ENCODE data around the gene HINT1. TPM values are rescaled to one million over a fixed set of nuclear protein-coding genes. Genes with fewer than 3 reads are reported as not detected.
"Not testable (repeated sequence)": the region's sequence is repeated elsewhere in the genome, so short reads cannot be mapped to it uniquely, and the experiment has no call there.

Gene HINT1
- total RNA-seq, 2 donors from 2014 or later = 236 to 264 TPM

DNA sequence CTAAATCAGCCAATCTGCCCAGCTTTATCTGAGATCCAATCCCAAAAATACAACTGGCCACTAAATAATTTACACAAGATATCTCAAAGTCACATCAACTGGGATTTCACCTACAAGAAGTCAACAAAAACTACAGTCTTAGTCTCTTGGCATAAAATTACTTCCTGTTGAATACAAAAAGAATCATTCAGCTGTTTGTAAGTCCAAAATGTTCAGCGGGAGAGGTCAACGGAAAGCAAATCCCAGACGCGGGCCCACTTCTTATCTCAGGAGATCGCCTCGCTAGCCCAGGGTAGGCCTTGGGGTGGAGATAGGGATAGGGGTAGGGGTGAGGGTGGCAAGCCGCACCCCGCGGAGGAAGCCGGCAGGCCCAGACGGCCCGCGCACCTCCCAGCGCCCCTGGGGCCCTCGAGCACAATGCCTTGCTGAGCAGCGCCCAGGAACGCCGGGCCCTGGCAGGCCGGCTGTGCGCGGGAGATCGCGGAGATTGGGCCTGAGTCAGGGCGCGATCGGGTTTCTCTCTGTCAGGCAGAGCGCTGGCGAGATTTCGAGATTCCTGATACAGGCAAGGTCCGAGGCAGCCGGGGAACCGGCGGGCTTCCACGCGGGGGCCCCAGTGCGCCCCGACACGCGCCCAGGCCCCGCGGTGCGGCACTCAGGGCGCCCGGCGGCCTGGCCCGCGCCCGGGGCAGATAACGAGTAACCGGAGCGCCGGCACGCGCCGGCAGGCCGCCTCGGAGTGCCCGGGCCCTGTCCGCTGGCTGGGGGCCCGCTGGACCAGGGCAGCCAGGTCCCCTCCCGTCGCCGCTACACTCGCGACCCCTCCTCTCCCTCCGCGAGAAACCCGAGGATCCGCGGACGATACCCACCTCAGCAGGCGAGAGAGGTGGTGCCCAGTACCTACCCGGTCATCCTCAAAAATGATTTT lies 601 bp downstream of the HINT1 start:
- peak; percentile 49 to 53 (median 50) for DNase-seq
- Mint-ChIP-seq H3K4me1 (peaks cover 39% of the 10 kb centered on the region), H3K27ac (peak overlapping the region; percentile 95), H3K36me3 (ENCODE audit: low read depth) (peaks cover 5% of the 10 kb centered on the region), H3K4me3 (peak overlapping the region; percentile 95), H3K27me3 (no peaks in the 10 kb centered on the region)
- peak; percentile 77 for ATAC-seq
- H3K9me3 ChIP-seq (ENCODE audit: control insufficient read depth, low read length, poor library complexity, severe bottlenecking) = no peaks in the 10 kb centered on the region

DNA sequence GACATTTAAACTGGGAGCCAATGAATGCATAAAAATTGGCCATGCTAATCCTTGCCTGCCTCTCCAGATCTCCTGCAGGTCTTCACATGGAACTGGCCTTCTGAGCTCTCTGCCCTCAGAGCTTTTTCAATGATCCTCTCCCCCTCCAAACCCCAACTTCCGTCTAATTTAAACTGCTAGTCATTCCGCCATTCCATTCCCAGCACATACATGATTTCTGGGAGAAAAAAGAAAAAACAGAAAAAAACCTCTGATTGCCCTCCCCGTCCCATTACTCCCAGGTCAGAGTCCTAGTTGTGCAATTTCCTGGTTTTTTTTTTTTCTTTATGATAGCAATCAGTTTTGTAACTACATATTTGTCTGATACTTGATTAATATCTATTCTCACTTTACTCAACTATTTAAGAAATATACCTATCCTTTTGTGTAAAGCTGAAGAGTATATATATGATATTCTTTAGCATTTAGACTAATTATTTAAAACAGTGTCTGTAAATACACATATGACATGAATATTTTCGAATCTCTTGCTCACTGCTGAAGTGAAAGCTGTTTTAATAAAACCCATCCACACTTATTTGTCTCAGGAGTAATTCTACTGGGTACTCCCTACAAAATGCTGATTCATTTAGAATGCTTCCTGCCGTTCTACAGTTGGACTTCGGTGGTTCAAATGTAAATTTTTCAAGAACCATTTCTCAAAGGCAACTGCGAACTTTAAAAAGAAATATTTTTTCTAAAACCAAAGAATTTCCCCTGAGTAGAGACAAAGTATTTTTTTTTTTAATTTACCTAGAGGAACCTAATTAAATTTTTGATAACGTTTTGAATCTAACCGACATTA lies 1.6 kb downstream of the HINT1 start:
- Mint-ChIP-seq H3K27me3 (no peaks in the 10 kb centered on the region), H3K4me3 (peak overlapping the region; percentile 92), H3K36me3 (ENCODE audit: low read depth) (peaks cover 11% of the 10 kb centered on the region), H3K27ac (peak overlapping the region; percentile 95), H3K4me1 (peaks cover 40% of the 10 kb centered on the region)
- ATAC-seq = no peak
- DNase-seq = no peak
- H3K9me3 ChIP-seq (ENCODE audit: control insufficient read depth, low read length, poor library complexity, severe bottlenecking) = no peaks in the 10 kb centered on the region

DNA sequence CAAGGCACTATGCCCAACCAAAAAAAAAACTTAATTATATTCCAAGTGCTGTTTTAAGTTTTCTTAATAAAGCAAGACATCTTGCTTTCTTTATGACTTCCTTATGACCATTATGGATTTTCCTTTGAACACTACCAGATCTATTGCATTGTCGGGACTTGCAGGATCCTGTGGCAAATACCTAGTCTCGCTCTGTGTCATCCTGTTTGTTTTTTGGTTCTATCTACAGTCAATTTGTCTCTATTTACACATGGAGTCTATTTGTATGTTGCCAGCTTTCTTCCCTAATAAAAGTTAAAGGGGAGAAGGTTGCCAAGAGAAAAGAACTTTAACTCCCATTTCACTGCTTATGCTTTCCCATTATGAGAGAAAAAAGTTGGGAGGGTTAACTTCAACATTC lies 4.9 kb downstream of the HINT1 start:
- ATAC-seq (no peak), DNase-seq (no peak)
- Mint-ChIP-seq H3K27me3 (no peaks in the 10 kb centered on the region), H3K36me3 (ENCODE audit: low read depth) (peaks cover 11% of the 10 kb centered on the region), H3K27ac (peak overlapping the region; percentile 69), H3K4me1 (peaks cover 31% of the 10 kb centered on the region), H3K4me3 (no peak overlapping the region)
- no peaks in the 10 kb centered on the region for H3K9me3 ChIP-seq (ENCODE audit: control insufficient read depth, low read length, poor library complexity, severe bottlenecking)

DNA sequence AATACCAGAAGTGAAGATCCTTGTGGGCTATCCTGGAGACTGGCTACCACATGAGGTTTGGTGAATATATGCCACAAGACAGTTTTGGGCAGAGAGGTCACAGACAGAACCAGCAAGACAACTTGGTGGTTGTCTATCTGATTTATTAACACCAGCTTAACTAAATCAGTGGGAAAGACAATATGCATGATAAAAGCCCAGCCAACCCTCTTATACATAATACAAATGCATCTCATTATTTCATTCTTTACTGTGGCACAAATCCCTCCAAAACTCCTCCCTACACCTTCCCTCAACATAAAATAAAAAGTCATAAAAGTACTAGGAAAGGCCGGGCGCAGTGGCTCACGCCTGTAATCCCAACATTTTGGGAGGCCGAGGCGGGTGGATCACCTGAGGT lies 8.1 kb downstream of the HINT1 start:
- peaks cover 6% of the 10 kb centered on the region for H3K36me3 Mint-ChIP-seq (ENCODE audit: low read depth)
- H3K27ac Mint-ChIP-seq = peak overlapping the region; percentile 69

DNA sequence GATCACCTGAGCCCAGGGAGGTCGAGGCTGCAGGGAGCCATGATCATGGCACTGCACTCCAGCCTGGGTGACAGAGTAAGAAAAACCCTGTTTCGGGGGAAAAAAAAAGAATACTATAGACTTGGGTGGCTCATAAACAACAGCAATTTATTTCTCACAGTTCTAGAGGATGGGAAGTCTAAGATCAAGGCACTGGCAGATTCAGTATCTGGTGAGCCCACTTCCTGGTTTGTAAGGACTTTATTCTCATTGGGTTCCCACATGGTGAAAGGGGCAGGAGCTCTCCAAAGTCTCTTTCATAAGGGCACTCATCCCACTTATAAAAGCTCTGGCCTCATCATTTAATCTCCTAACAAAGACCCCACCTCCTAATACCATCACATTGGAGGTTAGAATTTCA lies 8.7 kb downstream of the HINT1 start:
- no peaks in the 10 kb centered on the region for H3K9me3 ChIP-seq (ENCODE audit: control insufficient read depth, low read length, poor library complexity, severe bottlenecking)
- ATAC-seq (no peak), DNase-seq (no peak)
- peaks cover 16% of the 10 kb centered on the region for H3K4me1 Mint-ChIP-seq
- H3K4me3 Mint-ChIP-seq = no peak overlapping the region
- no peaks in the 10 kb centered on the region for H3K27me3 Mint-ChIP-seq
- H3K36me3 Mint-ChIP-seq (ENCODE audit: low read depth) = peaks cover 5% of the 10 kb centered on the region
- H3K27ac Mint-ChIP-seq = no peak overlapping the region

More for the DNA sequence above, 8.1 kb downstream of the HINT1 start:
- H3K27me3 Mint-ChIP-seq = no peaks in the 10 kb centered on the region
- no peak for ATAC-seq
- H3K9me3 ChIP-seq (ENCODE audit: control insufficient read depth, low read length, poor library complexity, severe bottlenecking) = no peaks in the 10 kb centered on the region
- H3K4me3 Mint-ChIP-seq = no peak overlapping the region
- H3K4me1 Mint-ChIP-seq = peaks cover 21% of the 10 kb centered on the region
- no peak for DNase-seq

DNA sequence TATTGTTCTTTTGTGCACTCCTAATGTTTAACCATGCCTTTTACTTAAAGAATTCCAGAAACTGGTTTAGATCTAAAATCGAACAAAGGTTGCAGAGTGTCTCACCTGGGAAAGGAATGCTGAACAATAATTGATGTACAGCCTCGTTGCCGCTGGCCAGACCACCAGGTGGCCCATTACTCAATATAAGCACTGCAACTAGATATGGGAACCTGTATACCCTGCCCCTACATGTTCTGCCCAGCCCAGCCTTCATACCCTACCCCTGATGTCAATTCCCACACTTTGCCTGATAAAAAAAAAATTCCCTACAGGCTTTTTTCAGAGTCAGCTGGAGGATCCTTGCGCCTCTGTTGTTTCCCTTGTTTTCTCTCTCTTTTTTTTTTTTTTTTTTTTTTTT lies 13.8 kb downstream of the HINT1 start:
- H3K27ac Mint-ChIP-seq = peak overlapping the region; percentile 54

DNA sequence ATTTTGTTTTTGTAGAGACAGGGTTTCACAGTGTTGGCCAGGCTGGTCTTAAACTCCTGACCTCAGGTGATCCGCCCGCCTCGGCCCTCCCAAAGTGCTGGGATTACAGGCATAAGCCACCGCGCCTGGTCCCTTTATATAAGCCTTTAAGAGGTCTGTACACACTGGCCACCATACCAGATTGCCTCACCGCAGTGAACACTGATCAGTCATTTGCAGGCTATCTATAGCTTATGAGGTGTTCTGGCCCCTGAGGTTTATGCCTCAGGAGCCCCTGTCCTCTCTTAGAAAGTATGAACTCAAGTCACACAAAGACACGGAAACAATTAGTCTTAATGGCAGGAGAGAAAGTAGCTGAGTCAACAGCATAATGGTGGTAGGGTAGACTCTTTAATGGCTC lies 14.6 kb downstream of the HINT1 start:
- Mint-ChIP-seq H3K4me3 (no peak overlapping the region), H3K36me3 (ENCODE audit: low read depth) (no peaks in the 10 kb centered on the region), H3K27ac (no peak overlapping the region), H3K27me3 (no peaks in the 10 kb centered on the region), H3K4me1 (peaks cover 6% of the 10 kb centered on the region)
- ATAC-seq = no peak
- H3K9me3 ChIP-seq (ENCODE audit: control insufficient read depth, low read length, poor library complexity, severe bottlenecking) = no peaks in the 10 kb centered on the region
- no peak for DNase-seq

More for the DNA sequence above, 13.8 kb downstream of the HINT1 start:
- ATAC-seq (no peak), DNase-seq (no peak)
- Mint-ChIP-seq H3K27me3 (no peaks in the 10 kb centered on the region), H3K4me3 (no peak overlapping the region), H3K36me3 (ENCODE audit: low read depth) (no peaks in the 10 kb centered on the region), H3K4me1 (peaks cover 4% of the 10 kb centered on the region)
- no peaks in the 10 kb centered on the region for H3K9me3 ChIP-seq (ENCODE audit: control insufficient read depth, low read length, poor library complexity, severe bottlenecking)

DNA sequence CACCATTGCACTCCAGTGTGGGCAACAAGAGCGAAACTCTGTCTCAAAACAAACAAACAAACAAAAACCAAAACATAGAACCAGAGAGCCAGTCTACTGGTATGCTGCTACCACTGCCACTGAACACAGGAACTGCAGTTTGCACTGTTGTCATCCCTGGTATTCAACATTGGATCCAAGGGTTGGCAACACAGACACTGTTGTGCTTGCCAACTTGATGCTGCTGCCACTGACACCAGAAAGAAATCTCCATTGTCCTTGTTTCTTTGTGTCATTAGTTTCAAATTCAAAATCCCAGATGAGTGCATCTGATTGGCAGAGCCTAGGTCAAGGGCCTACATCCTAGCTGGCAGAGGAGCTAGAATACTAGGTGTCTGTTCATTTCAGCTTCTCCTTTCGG lies 16.2 kb downstream of the HINT1 start:
- no peak for ATAC-seq
- Mint-ChIP-seq H3K36me3 (ENCODE audit: low read depth) (no peaks in the 10 kb centered on the region), H3K27ac (no peak overlapping the region), H3K4me3 (no peak overlapping the region), H3K27me3 (no peaks in the 10 kb centered on the region), H3K4me1 (peaks cover 6% of the 10 kb centered on the region)
- DNase-seq = no peak
- no peaks in the 10 kb centered on the region for H3K9me3 ChIP-seq (ENCODE audit: control insufficient read depth, low read length, poor library complexity, severe bottlenecking)

DNA sequence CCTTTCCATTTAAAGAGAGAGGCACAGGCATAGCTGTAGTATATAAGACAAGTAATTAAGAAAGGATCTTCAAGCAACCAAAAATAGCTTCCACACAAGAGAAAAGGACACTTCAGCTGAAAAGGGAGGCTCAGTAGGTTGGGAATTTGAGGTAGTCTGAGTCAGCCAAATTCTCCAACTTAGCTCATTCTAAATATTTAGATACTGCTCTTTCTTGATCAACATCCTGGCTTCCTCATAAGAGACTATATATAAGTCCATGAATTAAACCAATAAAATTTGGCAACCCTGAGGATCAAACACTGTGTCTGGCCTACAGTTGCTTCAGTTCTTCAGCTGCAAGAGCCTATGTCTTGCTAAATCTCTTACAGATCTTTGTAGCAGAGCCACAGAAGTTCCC lies 17.8 kb downstream of the HINT1 start:
- Mint-ChIP-seq H3K36me3 (ENCODE audit: low read depth) (no peaks in the 10 kb centered on the region), H3K4me1 (peaks cover 3% of the 10 kb centered on the region), H3K27me3 (no peaks in the 10 kb centered on the region), H3K4me3 (no peak overlapping the region), H3K27ac (no peak overlapping the region)
- no peaks in the 10 kb centered on the region for H3K9me3 ChIP-seq (ENCODE audit: control insufficient read depth, low read length, poor library complexity, severe bottlenecking)
- DNase-seq (no peak), ATAC-seq (no peak)

DNA sequence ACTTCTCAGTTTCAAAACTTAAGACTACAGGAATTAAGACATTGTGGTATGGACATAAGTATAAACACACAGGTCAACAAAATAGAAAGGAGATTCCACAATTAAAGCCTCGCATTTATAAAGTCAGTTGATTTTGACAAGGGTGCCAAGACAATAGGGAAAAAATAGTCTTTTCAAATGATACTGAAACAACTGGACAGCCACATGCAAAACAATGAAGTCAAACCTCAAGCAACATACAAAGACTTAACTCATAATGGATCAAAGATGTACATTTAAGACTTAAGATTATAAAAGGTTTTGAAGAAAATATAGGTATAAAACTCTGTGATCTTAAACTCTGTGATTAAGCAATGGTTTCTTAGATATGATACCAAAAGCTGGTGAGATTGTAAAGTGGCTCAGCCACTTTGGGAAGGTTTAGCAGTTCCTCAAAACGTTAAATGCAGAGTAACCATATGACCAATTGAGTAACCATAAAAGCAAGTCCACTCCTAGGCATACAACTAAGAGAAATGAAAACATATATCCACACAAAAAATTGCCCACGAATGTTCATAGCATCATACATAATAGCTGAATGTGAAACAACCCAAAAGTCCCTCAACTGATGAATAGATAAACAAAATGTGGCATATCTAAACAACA lies 22.0 kb downstream of the HINT1 start:
- DNase-seq (no peak), ATAC-seq (no peak)
- no peaks in the 10 kb centered on the region for H3K27me3 Mint-ChIP-seq
- H3K4me3 Mint-ChIP-seq = no peak overlapping the region
- H3K36me3 Mint-ChIP-seq (ENCODE audit: low read depth) = peaks cover 2% of the 10 kb centered on the region
- no peaks in the 10 kb centered on the region for H3K9me3 ChIP-seq (ENCODE audit: control insufficient read depth, low read length, poor library complexity, severe bottlenecking)
- peaks cover 2% of the 10 kb centered on the region for H3K4me1 Mint-ChIP-seq
- H3K27ac Mint-ChIP-seq = no peak overlapping the region

DNA sequence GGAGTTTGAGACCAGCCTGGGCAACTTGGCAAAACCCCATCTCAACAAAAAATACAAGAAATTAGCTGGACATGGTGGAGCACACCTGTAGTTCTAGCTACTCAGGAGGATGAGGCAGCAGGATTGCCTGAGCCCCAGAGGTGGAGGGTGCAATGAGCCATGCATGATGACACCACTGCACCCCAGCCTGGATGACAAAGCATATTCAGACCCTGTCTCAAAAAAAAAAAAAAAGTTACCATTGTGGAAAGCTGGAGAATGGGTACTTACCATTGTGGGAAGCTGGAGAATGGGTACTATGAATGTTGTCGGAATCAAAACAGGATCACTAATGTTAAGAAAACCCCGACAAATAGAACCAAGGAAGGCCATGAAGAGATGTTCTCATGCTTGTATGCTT lies 25.7 kb downstream of the HINT1 start:
- H3K27me3 Mint-ChIP-seq = no peaks in the 10 kb centered on the region
- H3K36me3 Mint-ChIP-seq (ENCODE audit: low read depth) = peaks cover 8% of the 10 kb centered on the region
- H3K4me3 Mint-ChIP-seq = no peak overlapping the region
- ATAC-seq (no peak), DNase-seq (no peak)
- peaks cover 2% of the 10 kb centered on the region for H3K4me1 Mint-ChIP-seq
- H3K9me3 ChIP-seq (ENCODE audit: control insufficient read depth, low read length, poor library complexity, severe bottlenecking) = no peaks in the 10 kb centered on the region
- H3K27ac Mint-ChIP-seq = no peak overlapping the region

DNA sequence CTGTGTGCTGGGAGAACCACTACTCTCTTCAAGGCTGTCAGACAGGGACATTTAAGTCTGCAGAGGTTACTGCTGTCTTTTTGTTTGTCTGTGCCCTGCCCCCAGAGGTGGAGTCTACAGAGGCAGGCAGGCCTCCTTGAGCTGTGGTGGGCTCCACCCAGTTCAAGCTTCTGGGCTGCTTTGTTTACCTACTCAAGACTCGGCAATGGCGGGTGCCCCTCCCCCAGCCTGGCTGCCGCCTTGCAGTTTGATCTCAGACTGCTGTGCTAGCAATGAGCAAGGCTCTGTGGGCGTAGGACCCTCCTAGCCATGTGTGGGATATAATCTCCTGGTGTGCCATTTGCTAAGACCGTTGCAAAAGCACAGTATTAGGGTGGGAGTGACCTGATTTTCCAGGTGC lies 26.6 kb downstream of the HINT1 start:
- not testable (repeated sequence) for H3K27me3 Mint-ChIP-seq; DNase-seq; H3K27ac Mint-ChIP-seq; H3K36me3 Mint-ChIP-seq (ENCODE audit: low read depth); H3K4me1 Mint-ChIP-seq; ATAC-seq; H3K9me3 ChIP-seq (ENCODE audit: control insufficient read depth, low read length, poor library complexity, severe bottlenecking)
- peak overlapping the region; percentile 37 for H3K4me3 Mint-ChIP-seq

DNA sequence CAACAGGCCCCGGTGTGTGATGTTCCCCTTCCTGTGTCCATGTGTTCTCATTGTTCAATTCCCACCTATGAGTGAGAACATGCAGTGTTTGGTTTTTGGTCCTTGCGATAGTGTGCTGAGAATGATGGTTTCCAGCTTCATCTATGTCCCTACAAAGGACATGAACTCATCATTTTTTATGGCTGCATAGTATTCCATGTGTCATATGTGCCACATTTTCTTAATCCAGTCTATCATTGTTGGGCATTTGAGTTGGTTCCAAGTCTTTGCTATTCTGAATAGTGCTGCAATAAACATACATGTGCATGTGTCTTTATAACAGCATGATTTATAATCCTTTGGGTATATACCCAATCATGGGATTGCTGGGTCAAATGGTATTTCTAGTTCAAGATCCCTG lies 32.0 kb downstream of the HINT1 start:
- not testable (repeated sequence) for H3K4me1 Mint-ChIP-seq; H3K9me3 ChIP-seq (ENCODE audit: control insufficient read depth, low read length, poor library complexity, severe bottlenecking); H3K27me3 Mint-ChIP-seq; H3K36me3 Mint-ChIP-seq (ENCODE audit: low read depth); ATAC-seq; H3K4me3 Mint-ChIP-seq; H3K27ac Mint-ChIP-seq; DNase-seq

Data from T-helper 17 cell (primary cell).